SK-N-SH treated with all-trans-retinoic acid at 6 μM for 48 hours (cell line): ENCODE results near the gene TTC28.

Source experiments
- ARNTL ChIP-seq: fragments of 450-650 bp; formaldehyde crosslinking; IDR thresholded peaks from 2 replicates; pipeline ENCODE4 v1.5.0; 2020; ENCODE audit warnings: low read depth, mild to moderate bottlenecking, moderate library complexity, borderline replicate concordance
- CREB5 ChIP-seq: fragments of 250-450 bp; sonication (Bioruptor Pico); IDR thresholded peaks from 2 replicates; pipeline ENCODE4 v1.5.1; 2020; ENCODE audit warnings: low read depth, mild to moderate bottlenecking, moderate library complexity
- ESRRG ChIP-seq: fragments of 250-450 bp; sonication (Bioruptor Pico); IDR thresholded peaks from 2 replicates; pipeline ENCODE4 v1.6.1; 2021; ENCODE audit warnings: mild to moderate bottlenecking
- GLIS3 ChIP-seq: fragments of 250-450 bp; sonication (Bioruptor Pico); IDR thresholded peaks from 2 replicates; pipeline ENCODE4 v1.5.0; 2020; ENCODE audit warnings: mild to moderate bottlenecking, moderate library complexity
- RARB ChIP-seq: fragments of 250-450 bp; sonication (Bioruptor Pico); IDR thresholded peaks from 2 replicates; pipeline ENCODE4 v1.8.0; 2021; ENCODE audit warnings: mild to moderate bottlenecking, moderate library complexity
- ZC3H10 ChIP-seq: fragments of 250-450 bp; sonication (Bioruptor Pico); IDR thresholded peaks from 2 replicates; pipeline ENCODE4 v1.5.1; 2021; ENCODE audit warnings: mild to moderate bottlenecking, moderate library complexity
- ZFP30 ChIP-seq: fragments of 450-650 bp; formaldehyde crosslinking; IDR thresholded peaks from 2 replicates; pipeline ENCODE4 v1.5.0; 2022; ENCODE audit warnings: mild to moderate bottlenecking, moderate library complexity
- ZNF565 ChIP-seq: fragments of 450-650 bp; formaldehyde crosslinking; conservative IDR thresholded peaks from 2 replicates; pipeline ENCODE4 v1.5.0; 2020; ENCODE audit warnings: low read depth, mild to moderate bottlenecking, moderate library complexity
- ZNF70 ChIP-seq: fragments of 450-650 bp; formaldehyde crosslinking; IDR thresholded peaks from 2 replicates; pipeline ENCODE4 v1.5.0; 2020; ENCODE audit warnings: mild to moderate bottlenecking, moderate library complexity
- ZNF8 ChIP-seq: fragments of 450-650 bp; formaldehyde crosslinking; IDR thresholded peaks from 2 replicates; pipeline ENCODE4 v1.5.0; 2020; ENCODE audit warnings: mild to moderate bottlenecking, moderate library complexity
- TF ChIP-seq, protein P1 (sequence below): fragments of 250-450 bp; sonication (Bioruptor Pico); IDR thresholded peaks from 2 replicates; pipeline ENCODE4 v1.8.0; 2020; ENCODE audit warnings: mild to moderate bottlenecking, moderate library complexity, borderline replicate concordance

GRCh38 chr22:28429711-28430110 is 249.9 kb downstream of the TTC28 start:
- no peak for TF ChIP-seq ZNF8
- no peak for TF ChIP-seq ZNF565 (CRISPR knock-in tag)
- no peak for TF ChIP-seq CREB5 (CRISPR knock-in tag)
- TF ChIP-seq ARNTL (CRISPR knock-in tag): no peak
- no peak for TF ChIP-seq ZFP30 (CRISPR knock-in tag)
- no peak for TF ChIP-seq RARB
- TF ChIP-seq, protein P1, sequence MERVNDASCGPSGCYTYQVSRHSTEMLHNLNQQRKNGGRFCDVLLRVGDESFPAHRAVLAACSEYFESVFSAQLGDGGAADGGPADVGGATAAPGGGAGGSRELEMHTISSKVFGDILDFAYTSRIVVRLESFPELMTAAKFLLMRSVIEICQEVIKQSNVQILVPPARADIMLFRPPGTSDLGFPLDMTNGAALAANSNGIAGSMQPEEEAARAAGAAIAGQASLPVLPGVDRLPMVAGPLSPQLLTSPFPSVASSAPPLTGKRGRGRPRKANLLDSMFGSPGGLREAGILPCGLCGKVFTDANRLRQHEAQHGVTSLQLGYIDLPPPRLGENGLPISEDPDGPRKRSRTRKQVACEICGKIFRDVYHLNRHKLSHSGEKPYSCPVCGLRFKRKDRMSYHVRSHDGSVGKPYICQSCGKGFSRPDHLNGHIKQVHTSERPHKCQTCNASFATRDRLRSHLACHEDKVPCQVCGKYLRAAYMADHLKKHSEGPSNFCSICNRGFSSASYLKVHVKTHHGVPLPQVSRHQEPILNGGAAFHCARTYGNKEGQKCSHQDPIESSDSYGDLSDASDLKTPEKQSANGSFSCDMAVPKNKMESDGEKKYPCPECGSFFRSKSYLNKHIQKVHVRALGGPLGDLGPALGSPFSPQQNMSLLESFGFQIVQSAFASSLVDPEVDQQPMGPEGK (CRISPR knock-in tag): no peak
- TF ChIP-seq ZC3H10 (CRISPR knock-in tag): no peak
- TF ChIP-seq GLIS3 (CRISPR knock-in tag): no peak
- no peak for TF ChIP-seq ZNF70 (CRISPR knock-in tag)
- no peak for TF ChIP-seq ESRRG (CRISPR knock-in tag)
